Caco-2 (cell line): ENCODE measurements around the gene SSH2. TPM values are rescaled to one million over a fixed set of nuclear protein-coding genes. Genes with fewer than 3 reads are reported as not detected.

Experiments
- BruUV-seq: library from RNA; stranded (reverse); fragments of 400-500 nt; replicated peaks from 2 replicates; lab custom pipeline; 2021; lab: Mats Ljungman, UMichigan
- CTCF ChIA-PET: fragments of 300-600 bp; sonication (Branson Sonifier 250); formaldehyde crosslinking; loops from one replicate; lab custom pipeline; 2022; ENCODE audit warnings: antibody characterized with exemption; lab: Charles Lee
- POLR2A ChIA-PET: fragments of 300-600 bp; sonication (Branson Sonifier 250); formaldehyde crosslinking; loops from one replicate; lab custom pipeline; 2022; ENCODE audit warnings: antibody characterized with exemption; lab: Charles Lee
- DNase-seq, 2 experiments: peaks; one replicate each; pipeline versions ENCODE4 v3.0.0 to v3.0.0-alpha.2; 2020 to 2022
- H3K27me3 ChIP-seq: replicated peaks from 2 replicates; pipeline ENCODE4 v1.6.0; 2011; ENCODE audit warnings: low read length; ENCODE audit not compliant: control insufficient read depth, insufficient read depth
- H3K36me3 ChIP-seq: 2 replicates; pipeline ENCODE4 v1.5.1; 2011; ENCODE audit warnings: low read length; ENCODE audit not compliant: control insufficient read depth, insufficient read depth
- H3K4me1 ChIP-seq: fragments of 250-450 bp; sonication (Bioruptor Pico); 2 replicates; pipeline ENCODE4 v1.5.1; 2020; ENCODE audit warnings: mild to moderate bottlenecking
- H3K4me3 ChIP-seq: 2 replicates; pipeline ENCODE4 v1.5.1; 2011; ENCODE audit warnings: low read depth, mild to moderate bottlenecking, control low read depth, low read length
- H3K9me3 ChIP-seq: fragments of 250-450 bp; sonication (Bioruptor Pico); 2 replicates; pipeline ENCODE4 v1.5.1; 2020; ENCODE audit warnings: mild to moderate bottlenecking, moderate library complexity
- H3K27ac Mint-ChIP-seq: one replicate; pipeline ENCODE4 v1.8.0; 2022; ENCODE audit warnings: mixed read lengths; ENCODE audit not compliant: unreplicated experiment
- H3K27me3 Mint-ChIP-seq: one replicate; pipeline ENCODE4 v1.8.0; 2022; ENCODE audit warnings: mixed read lengths; ENCODE audit not compliant: insufficient read depth, unreplicated experiment
- H3K36me3 Mint-ChIP-seq: one replicate; pipeline ENCODE4 v1.8.0; 2022; ENCODE audit warnings: mild to moderate bottlenecking, mixed read lengths; ENCODE audit not compliant: insufficient read depth, unreplicated experiment
- H3K4me1 Mint-ChIP-seq: one replicate; pipeline ENCODE4 v1.8.0; 2022; ENCODE audit warnings: low read depth, mixed read lengths; ENCODE audit not compliant: unreplicated experiment
- H3K4me3 Mint-ChIP-seq: one replicate; pipeline ENCODE4 v1.8.0; 2022; ENCODE audit warnings: mild to moderate bottlenecking, moderate library complexity, mixed read lengths; ENCODE audit not compliant: unreplicated experiment
- H3K9me3 Mint-ChIP-seq: one replicate; pipeline ENCODE4 v1.8.0; 2022; ENCODE audit warnings: mixed read lengths; ENCODE audit not compliant: unreplicated experiment
- intact Hi-C: fragments of 100-400 bp; cut with micrococcal nuclease; formaldehyde crosslinking; loops from one replicate; pipeline ENCODE4 v1.10.0; 2022; ENCODE audit not compliant: unreplicated experiment
- total RNA-seq: library from RNA; stranded (reverse); gene quantifications from 2 replicates; pipeline ENCODE4 v1.2.3, GENCODE V29; 2022
- TF ChIP-seq, protein P1 (sequence below), 2 experiments: fragments of 200-600 bp in 1 of 2; IDR thresholded peaks; 1 replicate in 1 of 2; 2 replicates in 1 of 2; pipeline versions ENCODE4 v1.5.1 to v1.8.0; 2011 to 2022; ENCODE audit warnings: antibody characterized with exemption in 1 of 2, control low read depth in 1 of 2, inconsistent platforms in 1 of 2, low read depth in 1 of 2, low read length in 1 of 2, mild to moderate bottlenecking in 1 of 2, moderate library complexity in 1 of 2; ENCODE audit not compliant: insufficient read depth in 1 of 2, severe bottlenecking in 1 of 2, unreplicated experiment in 1 of 2

The SSH2 gene
- total RNA-seq, 1 experiment from 2014 or later, result 48.2 TPM

DNA sequence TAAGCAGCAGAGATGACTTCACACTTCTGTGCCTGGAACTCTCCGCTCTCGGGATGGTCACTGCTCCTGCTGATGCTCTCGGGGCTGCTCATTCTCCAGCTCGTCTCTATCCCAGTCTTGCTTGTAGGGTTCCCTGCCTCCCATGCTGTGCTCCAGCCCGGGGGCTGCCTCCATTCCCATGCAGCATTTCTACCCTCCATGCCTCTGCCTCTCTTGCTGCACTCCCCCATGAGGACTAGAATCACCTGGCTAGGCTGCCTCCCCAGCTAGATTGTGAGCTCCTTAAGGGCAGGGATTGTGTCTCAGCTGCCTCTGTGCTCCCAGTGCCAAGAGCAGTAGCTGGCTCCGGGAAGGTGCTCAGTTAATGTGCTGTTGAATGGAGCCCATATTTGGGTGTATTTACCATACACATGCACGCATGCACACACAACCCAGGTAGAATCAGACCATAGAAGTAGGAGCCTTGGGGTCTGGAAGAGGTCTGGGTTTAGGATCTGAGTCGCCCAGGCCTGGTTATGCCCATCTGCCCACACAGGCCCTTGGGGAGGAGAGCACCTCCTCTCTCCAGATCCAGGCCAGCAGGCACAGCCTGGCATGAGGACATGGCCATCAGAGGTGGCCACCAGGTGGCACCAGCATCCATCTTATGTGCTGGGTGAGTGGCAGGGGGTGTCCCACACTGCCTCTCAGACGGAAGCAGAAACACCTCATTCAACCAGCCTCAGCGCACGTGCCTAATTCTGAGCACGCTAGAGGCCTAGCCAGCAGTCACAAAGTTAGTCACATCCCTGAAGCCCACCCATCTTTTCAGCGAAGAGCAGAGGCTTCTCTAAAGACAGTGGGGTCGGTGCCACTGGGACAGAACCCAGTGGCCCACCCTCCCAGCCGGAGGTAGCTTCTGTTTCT, 349.9 kb downstream of the SSH2 start:
- ChIA-PET CTCF (interaction anchor here (0.6 to 2.6 kb wide), 9 partner anchors 11 to 964 kb away, joined by 3 to 16 read pairs (median 5); partner anchors contain the start of genes ABHD15, ANKRD13B and FAM222B), POLR2A (no interaction called here)
- no peak overlapping the region for H3K4me3 Mint-ChIP-seq
- intact Hi-C loops, result loop anchor here (1.0 to 2.0 kb wide), 3 partner anchors 11 to 199 kb away; no protein-coding TSS in a partner anchor
- no peaks in the 10 kb centered on the region for H3K9me3 ChIP-seq
- TF ChIP-seq, protein P1, sequence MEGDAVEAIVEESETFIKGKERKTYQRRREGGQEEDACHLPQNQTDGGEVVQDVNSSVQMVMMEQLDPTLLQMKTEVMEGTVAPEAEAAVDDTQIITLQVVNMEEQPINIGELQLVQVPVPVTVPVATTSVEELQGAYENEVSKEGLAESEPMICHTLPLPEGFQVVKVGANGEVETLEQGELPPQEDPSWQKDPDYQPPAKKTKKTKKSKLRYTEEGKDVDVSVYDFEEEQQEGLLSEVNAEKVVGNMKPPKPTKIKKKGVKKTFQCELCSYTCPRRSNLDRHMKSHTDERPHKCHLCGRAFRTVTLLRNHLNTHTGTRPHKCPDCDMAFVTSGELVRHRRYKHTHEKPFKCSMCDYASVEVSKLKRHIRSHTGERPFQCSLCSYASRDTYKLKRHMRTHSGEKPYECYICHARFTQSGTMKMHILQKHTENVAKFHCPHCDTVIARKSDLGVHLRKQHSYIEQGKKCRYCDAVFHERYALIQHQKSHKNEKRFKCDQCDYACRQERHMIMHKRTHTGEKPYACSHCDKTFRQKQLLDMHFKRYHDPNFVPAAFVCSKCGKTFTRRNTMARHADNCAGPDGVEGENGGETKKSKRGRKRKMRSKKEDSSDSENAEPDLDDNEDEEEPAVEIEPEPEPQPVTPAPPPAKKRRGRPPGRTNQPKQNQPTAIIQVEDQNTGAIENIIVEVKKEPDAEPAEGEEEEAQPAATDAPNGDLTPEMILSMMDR (IDR thresholded peaks at IDR 0.05; ENCODE audit: insufficient read depth in 1 of 2, low read depth in 1 of 2, low read length in 1 of 2, severe bottlenecking in 1 of 2, unreplicated experiment in 1 of 2), result peak; percentile 82 to 88
- H3K36me3 Mint-ChIP-seq, result peaks cover 13% of the 10 kb centered on the region
- no peaks in the 10 kb centered on the region for H3K9me3 Mint-ChIP-seq
- no peak overlapping the region for H3K27ac Mint-ChIP-seq
- H3K27me3 ChIP-seq, result no peaks in the 10 kb centered on the region
- DNase-seq, result peak; percentile 75 to 84
- no peaks in the 10 kb centered on the region for H3K4me1 Mint-ChIP-seq
- no TSS peak for BruUV-seq
- no peaks in the 10 kb centered on the region for H3K27me3 Mint-ChIP-seq
- H3K4me1 ChIP-seq, result peaks cover under 1% of the 10 kb centered on the region
- H3K36me3 ChIP-seq, result peaks cover 4% of the 10 kb centered on the region
- no peak overlapping the region for H3K4me3 ChIP-seq

DNA sequence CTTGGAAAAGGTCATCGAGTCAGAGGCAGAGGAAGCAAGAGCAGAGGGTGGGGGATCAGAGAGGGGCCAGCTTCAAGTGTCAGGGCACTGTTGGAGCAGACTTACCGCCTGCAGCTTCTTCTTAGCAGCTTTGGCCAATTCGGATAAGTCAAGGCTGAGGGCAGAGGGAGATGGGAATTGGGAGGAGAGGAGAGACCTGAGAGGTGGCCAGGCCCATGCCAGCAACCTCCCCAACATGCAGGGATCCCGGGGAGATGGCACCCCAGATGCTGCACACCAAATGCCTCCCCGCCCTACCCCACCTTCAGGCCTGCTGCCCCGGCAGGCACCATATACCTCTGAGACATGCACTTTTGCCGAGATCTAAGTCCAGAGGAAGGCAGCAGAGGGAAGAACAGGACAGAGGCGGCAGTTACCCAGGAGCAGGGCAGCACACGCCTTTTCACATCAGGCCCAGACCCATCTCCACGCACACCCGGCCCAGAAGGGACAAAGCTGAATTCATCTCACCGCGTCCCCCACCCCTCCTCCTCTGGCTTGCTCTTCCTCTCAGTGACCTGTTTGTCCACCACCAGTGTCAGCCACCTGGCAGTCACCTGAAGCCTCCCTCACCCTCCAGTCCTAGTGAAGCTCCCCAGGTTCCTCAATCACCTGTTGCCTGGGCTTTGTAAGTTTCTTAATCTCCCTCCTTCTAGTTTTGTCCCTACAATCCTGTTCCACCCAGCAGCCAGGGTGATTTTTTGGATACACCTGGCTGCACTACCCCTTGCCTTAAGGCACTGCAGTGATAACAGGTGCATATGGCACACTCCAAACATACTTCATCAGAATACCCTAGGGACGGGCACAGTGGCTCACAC, 351.2 kb downstream of the SSH2 start:
- ChIA-PET POLR2A (no interaction called here), CTCF (no interaction called here)
- Mint-ChIP-seq H3K4me1 (no peaks in the 10 kb centered on the region), H3K27me3 (no peaks in the 10 kb centered on the region), H3K4me3 (no peak overlapping the region), H3K9me3 (no peaks in the 10 kb centered on the region), H3K27ac (peak overlapping the region; percentile 8), H3K36me3 (peaks cover 24% of the 10 kb centered on the region)
- TF ChIP-seq, protein P1 (IDR thresholded peaks at IDR 0.05; ENCODE audit: insufficient read depth in 1 of 2, low read depth in 1 of 2, low read length in 1 of 2, severe bottlenecking in 1 of 2, unreplicated experiment in 1 of 2), result no peak
- DNase-seq, result no peak
- H3K36me3 ChIP-seq, result peaks cover 5% of the 10 kb centered on the region
- peaks cover 10% of the 10 kb centered on the region for H3K4me1 ChIP-seq
- no TSS peak for BruUV-seq
- no peak overlapping the region for H3K4me3 ChIP-seq
- H3K9me3 ChIP-seq, result no peaks in the 10 kb centered on the region
- intact Hi-C loops, result no loop called here
- no peaks in the 10 kb centered on the region for H3K27me3 ChIP-seq
